CD4-positive, alpha-beta T cell treated with Interleukin-12 subunit alpha and Interleukin-12 subunit beta, for 1 hour (primary cell): ENCODE results near the gene LDHAL6B.

Experiments
- DNase-seq: peaks from one replicate; pipeline ENCODE4 v3.0.0-alpha.2; 2020

The LDHAL6B gene

GRCh38 chr15:59255680-59256336 is 49.2 kb downstream of the LDHAL6B start:
- peak; percentile 28 for DNase-seq

GRCh38 chr15:59256482-59256881 is 49.8 kb downstream of the LDHAL6B start:
- no peak for DNase-seq

- no peak for DNase-seq
These were observed 50.5 kb downstream of the LDHAL6B start for GRCh38 chr15:59257140-59257539.
